Gastroesophageal sphincter (tissue), 3 donors: ENCODE measurements around the gene SNX1.

ENCODE experiments used
- CTCF ChIP-seq, 4 experiments: fragments of 200-600 bp in 2 of 4; fragments of 450-650 bp in 2 of 4; sonication (generic) in 1 of 4; IDR thresholded peaks; one replicate each; pipeline ENCODE4 v1.5.1; 2017 to 2019; ENCODE audit warnings: antibody characterized with exemption in 4 of 4, mild to moderate bottlenecking in 2 of 4, moderate library complexity in 2 of 4
- POLR2A ChIP-seq, 2 donors: fragments of 450-650 bp; IDR thresholded peaks; one replicate each; pipeline ENCODE4 v1.6.1; 2017; ENCODE audit warnings: antibody characterized with exemption in 2 of 2, mild to moderate bottlenecking in 2 of 2, moderate library complexity in 1 of 2
- POLR2AphosphoS5 ChIP-seq: sonication (generic); formaldehyde crosslinking; IDR thresholded peaks from one replicate; pipeline ENCODE4 v1.6.1; 2017; ENCODE audit warnings: antibody characterized with exemption

- TF ChIP-seq CTCF (IDR thresholded peaks at IDR 0.05) (no peak), POLR2A (IDR thresholded peaks at IDR 0.05) (no peak), POLR2AphosphoS5 (no peak)
Observed at GRCh38 chr15:64148581-64148980, 52.8 kb downstream of the SNX1 start.
